Endothelial cell of umbilical vein (primary cell): Measurements from ENCODE around the gene KLHL25. TPM values are rescaled to one million over a fixed set of nuclear protein-coding genes. Genes with fewer than 3 reads are reported as not detected.

Experiments
- BruUV-seq: library from RNA; stranded (reverse); fragments of 400-500 nt; replicated peaks from 2 replicates; lab custom pipeline; 2021; lab: Mats Ljungman, UMichigan
- CTCF ChIA-PET: fragments of 300-600, 350-600 bp; sonication (Branson Sonifier 250); formaldehyde crosslinking; loops from one replicate; lab custom pipeline; 2021; ENCODE audit warnings: antibody characterized with exemption, inconsistent platforms; lab: Charles Lee
- POLR2A ChIA-PET: fragments of 300-600, 350-600 bp; sonication (Branson Sonifier 250); formaldehyde crosslinking; loops from one replicate; lab custom pipeline; 2021; ENCODE audit warnings: antibody characterized with exemption, inconsistent platforms; lab: Charles Lee
- DNase-seq: peaks from one replicate; pipeline ENCODE4 v3.0.0-alpha.2; 2011; ENCODE audit warnings: low read depth, low spot score
- FAIRE-seq: peaks from 2 replicates; lab custom pipeline; 2011; peaks lifted over from hg19 to GRCh38; lab: Jason Lieb, UNC
- H2AFZ ChIP-seq: 2 replicates; pipeline ENCODE4 v1.6.0; 2012; ENCODE audit warnings: low read depth, low read length, control low read depth, inconsistent platforms
- H3K27ac ChIP-seq: 2 replicates; pipeline ENCODE4 v1.5.1; 2011; ENCODE audit warnings: low read depth, mild to moderate bottlenecking, control low read depth, low read length, moderate library complexity; ENCODE audit not compliant: insufficient read depth
- H3K27me3 ChIP-seq, 2 experiments: 2 replicates each; pipeline versions ENCODE4 v1.6.0 to v1.6.1; 2011; ENCODE audit warnings: low read length in 2 of 2, mixed read lengths in 1 of 2; ENCODE audit not compliant: control insufficient read depth in 2 of 2, insufficient read depth in 2 of 2
- H3K36me3 ChIP-seq, 2 experiments: 2 replicates in 1 of 2; 3 replicates in 1 of 2; pipeline ENCODE4 v1.5.1; 2011; ENCODE audit warnings: low read length in 2 of 2, mild to moderate bottlenecking in 1 of 2, moderate library complexity in 1 of 2; ENCODE audit not compliant: control insufficient read depth in 2 of 2, insufficient read depth in 2 of 2; ENCODE audit errors: extremely low read depth in 1 of 2
- H3K4me1 ChIP-seq: 3 replicates; pipeline ENCODE4 v1.5.1; 2011; ENCODE audit warnings: mild to moderate bottlenecking, low read length; ENCODE audit not compliant: control insufficient read depth, insufficient read depth; ENCODE audit errors: extremely low read depth
- H3K4me2 ChIP-seq: 2 replicates; pipeline ENCODE4 v1.6.1; 2011; ENCODE audit warnings: low read length, control low read depth, mixed read lengths; ENCODE audit not compliant: insufficient read depth
- H3K4me3 ChIP-seq, 3 experiments: fragments of 200-600 bp in 1 of 3; sonication (generic), shearing (Covaris generic) in 1 of 3; replicated peaks in 1 of 3; 2 replicates each; pipeline ENCODE4 v1.5.1; 2011 to 2016; ENCODE audit warnings: control low read depth in 3 of 3, low read length in 3 of 3, mild to moderate bottlenecking in 2 of 3, inconsistent platforms in 1 of 3, low read depth in 1 of 3, moderate library complexity in 1 of 3; ENCODE audit not compliant: insufficient read depth in 1 of 3
- H3K79me2 ChIP-seq: 2 replicates; pipeline ENCODE4 v1.6.0; 2012; ENCODE audit warnings: low read length, inconsistent platforms; ENCODE audit not compliant: control insufficient read depth, insufficient read depth
- H3K9ac ChIP-seq: replicated peaks from 2 replicates; pipeline ENCODE3; 2011; ENCODE audit warnings: low read length, control low read depth; ENCODE audit not compliant: insufficient read depth; ENCODE audit errors: extremely low read depth
- H3K9me1 ChIP-seq: replicated peaks from 3 replicates; pipeline ENCODE4 v1.6.0; 2011; ENCODE audit warnings: mild to moderate bottlenecking, low read length; ENCODE audit not compliant: control insufficient read depth, insufficient read depth; ENCODE audit errors: extremely low read depth
- H3K9me3 ChIP-seq: replicated peaks from 2 replicates; pipeline ENCODE4 v1.5.1; 2012; ENCODE audit warnings: low read length, inconsistent platforms; ENCODE audit not compliant: control insufficient read depth, insufficient read depth
- H4K20me1 ChIP-seq: replicated peaks from 2 replicates; pipeline ENCODE3; 2011; ENCODE audit warnings: mild to moderate bottlenecking, low read length; ENCODE audit not compliant: control insufficient read depth, insufficient read depth; ENCODE audit errors: extremely low read depth
- CTCF ChIP-seq, 2 donors: IDR thresholded peaks; 1 replicate in 1 of 2; 2 replicates in 1 of 2; pipeline ENCODE4 v1.5.1; 2011; ENCODE audit warnings: low read length in 2 of 2, mild to moderate bottlenecking in 2 of 2, moderate library complexity in 2 of 2, control low read depth in 1 of 2, inconsistent platforms in 1 of 2, low read depth in 1 of 2; ENCODE audit not compliant: insufficient read depth in 1 of 2; ENCODE audit errors: extremely low read depth in 1 of 2
- EZH2 ChIP-seq: IDR thresholded peaks from 2 replicates; pipeline ENCODE4 v1.6.1; 2012; ENCODE audit warnings: borderline replicate concordance, low read depth, mild to moderate bottlenecking, moderate library complexity, low read length, inconsistent platforms; ENCODE audit not compliant: severe bottlenecking
- FOS ChIP-seq: IDR thresholded peaks from 2 replicates; pipeline ENCODE4 v1.6.1; 2011; ENCODE audit warnings: mild to moderate bottlenecking, low read length, moderate library complexity, borderline replicate concordance; ENCODE audit not compliant: insufficient read depth
- GATA2 ChIP-seq: IDR thresholded peaks from 2 replicates; pipeline ENCODE4 v1.7.0; 2011; ENCODE audit warnings: low read depth, mild to moderate bottlenecking, moderate library complexity, mixed read lengths, low read length; ENCODE audit not compliant: insufficient read length, insufficient read depth
- JUN ChIP-seq: IDR thresholded peaks from 2 replicates; pipeline ENCODE4 v1.6.1; 2011; ENCODE audit warnings: borderline replicate concordance, low read depth; ENCODE audit not compliant: insufficient read length, insufficient read depth
- MAX ChIP-seq: IDR thresholded peaks from 2 replicates; pipeline ENCODE4 v1.6.1; 2011; ENCODE audit not compliant: insufficient read depth, insufficient read length
- MYC ChIP-seq: IDR thresholded peaks from one replicate; pipeline ENCODE4 v1.6.1; 2011; ENCODE audit warnings: mild to moderate bottlenecking, low read depth, low read length
- POLR2A ChIP-seq: IDR thresholded peaks from 2 replicates; pipeline ENCODE4 v1.6.1; 2012; ENCODE audit warnings: low read depth, mild to moderate bottlenecking, control low read depth, low read length
- POLR2AphosphoS5 ChIP-seq: IDR thresholded peaks from 2 replicates; pipeline ENCODE4 v1.6.1; 2012; ENCODE audit warnings: low read depth, mild to moderate bottlenecking, control low read depth, low read length, moderate library complexity; ENCODE audit not compliant: insufficient read depth
- dilution Hi-C: fragments of 300-500 bp; cut with MboI; formaldehyde crosslinking; loops from one replicate; pipeline ENCODE4 v1.15.0; 2019; ENCODE audit warnings: low sequenced_read_pairs; ENCODE audit not compliant: extremely low pct_ligation_motif_present
- intact Hi-C: fragments of 100-400 bp; cut with micrococcal nuclease; formaldehyde crosslinking; loops from one replicate; pipeline ENCODE4 v1.10.0; 2022
- polyA plus RNA-seq, 4 experiments: library from polyadenylated mRNA; depleted of rRNA in 3 of 4; stranded (reverse) in 3 of 4; unstranded in 1 of 4; fragments of >200 nt; gene quantifications; 2 replicates each; pipeline versions ENCODE4 v1.2.1 to v1.2.3, GENCODE V29; 2011 to 2012; ENCODE audit warnings: missing spikeins in 1 of 4
- total RNA-seq: library from RNA; stranded (reverse); gene quantifications from 2 replicates; pipeline ENCODE4 v1.2.3, GENCODE V29; 2021

KLHL25 gene
- total and polyA plus RNA-seq, 2 donors (not counting 3 experiments of a cell fraction or from before 2014, with no cell fraction given) = 5.4 to 6.4 TPM

DNA sequence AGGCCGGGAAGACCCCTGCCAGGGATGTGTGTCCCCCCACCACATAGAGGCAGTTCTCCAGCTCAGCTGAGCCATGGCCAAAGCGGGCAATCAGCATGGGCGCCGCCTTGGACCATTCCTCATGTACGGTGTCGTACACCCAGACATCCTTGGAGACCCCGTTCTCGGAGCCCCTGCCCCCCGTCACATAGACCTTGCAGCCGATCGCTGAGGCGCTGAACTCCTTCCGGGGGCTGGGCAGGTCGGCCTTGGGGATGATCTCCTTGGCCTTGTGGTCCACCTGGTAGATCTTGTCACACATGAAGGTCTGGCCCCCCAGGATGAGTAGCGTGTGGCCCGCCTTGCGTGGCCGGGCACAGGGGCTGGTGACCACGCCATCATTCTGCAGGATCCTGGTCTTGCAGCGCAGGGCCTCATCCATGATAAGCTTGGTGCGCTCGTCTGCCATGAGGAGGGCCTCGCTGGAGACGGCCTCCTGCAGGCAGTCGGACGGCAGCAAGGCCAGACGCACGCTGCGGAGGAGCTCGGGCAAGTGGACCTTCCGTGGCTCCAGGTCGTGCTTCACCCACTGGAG is 26.0 kb downstream of the KLHL25 start:
- H3K9ac ChIP-seq = no peak overlapping the region
- no peak overlapping the region for H2AFZ ChIP-seq
- dilution Hi-C loops = no loop called here
- CTCF ChIA-PET = no interaction called here
- H3K79me2 ChIP-seq = no peaks in the 10 kb centered on the region
- BruUV-seq = no TSS peak
- intact Hi-C loops = no loop called here
- FAIRE-seq = no peak
- H3K4me2 ChIP-seq = no peak overlapping the region
- H4K20me1 ChIP-seq = no peaks in the 10 kb centered on the region
- POLR2A ChIA-PET = no interaction called here
- H3K27ac ChIP-seq = no peak overlapping the region
- H3K9me1 ChIP-seq = no peaks in the 10 kb centered on the region
- H3K4me3 ChIP-seq = no peak overlapping the region
- no peaks in the 10 kb centered on the region for H3K27me3 ChIP-seq
- no peak for DNase-seq
- peaks cover 12% of the 10 kb centered on the region for H3K4me1 ChIP-seq
- H3K9me3 ChIP-seq = no peaks in the 10 kb centered on the region
- TF ChIP-seq CTCF (IDR thresholded peaks at IDR 0.05; ENCODE audit: extremely low read depth in 1 of 2, insufficient read depth in 1 of 2, low read depth in 1 of 2, low read length in 2 of 2) (no peak), POLR2AphosphoS5 (no peak), MYC (no peak), MAX (no peak), EZH2 (no peak), GATA2 (no peak), POLR2A (no peak), JUN (no peak), FOS (no peak)
- H3K36me3 ChIP-seq = no peaks in the 10 kb centered on the region
